ENCODE data around the gene OR6A2.

- TF ChIP-seq, protein P1, sequence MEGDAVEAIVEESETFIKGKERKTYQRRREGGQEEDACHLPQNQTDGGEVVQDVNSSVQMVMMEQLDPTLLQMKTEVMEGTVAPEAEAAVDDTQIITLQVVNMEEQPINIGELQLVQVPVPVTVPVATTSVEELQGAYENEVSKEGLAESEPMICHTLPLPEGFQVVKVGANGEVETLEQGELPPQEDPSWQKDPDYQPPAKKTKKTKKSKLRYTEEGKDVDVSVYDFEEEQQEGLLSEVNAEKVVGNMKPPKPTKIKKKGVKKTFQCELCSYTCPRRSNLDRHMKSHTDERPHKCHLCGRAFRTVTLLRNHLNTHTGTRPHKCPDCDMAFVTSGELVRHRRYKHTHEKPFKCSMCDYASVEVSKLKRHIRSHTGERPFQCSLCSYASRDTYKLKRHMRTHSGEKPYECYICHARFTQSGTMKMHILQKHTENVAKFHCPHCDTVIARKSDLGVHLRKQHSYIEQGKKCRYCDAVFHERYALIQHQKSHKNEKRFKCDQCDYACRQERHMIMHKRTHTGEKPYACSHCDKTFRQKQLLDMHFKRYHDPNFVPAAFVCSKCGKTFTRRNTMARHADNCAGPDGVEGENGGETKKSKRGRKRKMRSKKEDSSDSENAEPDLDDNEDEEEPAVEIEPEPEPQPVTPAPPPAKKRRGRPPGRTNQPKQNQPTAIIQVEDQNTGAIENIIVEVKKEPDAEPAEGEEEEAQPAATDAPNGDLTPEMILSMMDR (IDR thresholded peaks at IDR 0.05): no peak
- TF ChIP-seq POLR2A (IDR thresholded peaks at IDR 0.05): no peak
These were observed 4.8 kb downstream of the OR6A2 start for GRCh38 chr11:6794639-6795038.

Data from uterus (tissue), 2 donors.